HG02571 (cell line): ENCODE data around the gene SSBP4.

Experiments
- ATAC-seq: cut with Tn5 transposase; IDR thresholded peaks from one replicate; pipeline ENCODE4 v1.9.1; 2021; ENCODE audit warnings: mild to moderate bottlenecking, moderate library complexity; ENCODE audit not compliant: unreplicated experiment

Gene SSBP4

GRCh38 chr19:18419699-18420460 is 682 bp downstream of the SSBP4 start:
- ATAC-seq = no peak

GRCh38 chr19:18420930-18421329 is 1.7 kb downstream of the SSBP4 start:
- no peak for ATAC-seq

- ATAC-seq = no peak
Observed at GRCh38 chr19:18421371-18421959, 2.3 kb downstream of the SSBP4 start.

- no peak for ATAC-seq
Observed at GRCh38 chr19:18422530-18423191, 3.5 kb downstream of the SSBP4 start.

- no peak for ATAC-seq
Observed at GRCh38 chr19:18423258-18424020, 4.2 kb downstream of the SSBP4 start.

- ATAC-seq = no peak
Observed at GRCh38 chr19:18424122-18424889, 5.1 kb downstream of the SSBP4 start.

- ATAC-seq = no peak
Observed at GRCh38 chr19:18424890-18425514, 5.8 kb downstream of the SSBP4 start.

- ATAC-seq = no peak
Observed at GRCh38 chr19:18425515-18426415, 6.6 kb downstream of the SSBP4 start.

- ATAC-seq = no peak
Observed at GRCh38 chr19:18426416-18426767, 7.2 kb downstream of the SSBP4 start.

GRCh38 chr19:18427080-18427742 is 8.0 kb downstream of the SSBP4 start:
- ATAC-seq = no peak

GRCh38 chr19:18427743-18428113 is 8.5 kb downstream of the SSBP4 start:
- no peak for ATAC-seq

GRCh38 chr19:18428173-18428786 is 9.1 kb downstream of the SSBP4 start:
- no peak for ATAC-seq

GRCh38 chr19:18428787-18429674 is 9.8 kb downstream of the SSBP4 start:
- peak; percentile 46 for ATAC-seq

GRCh38 chr19:18429717-18430416 is 10.7 kb downstream of the SSBP4 start:
- no peak for ATAC-seq

- no peak for ATAC-seq
Observed at GRCh38 chr19:18430417-18431144, 11.4 kb downstream of the SSBP4 start.
